GM23248 (cell line): ENCODE measurements around the gene AFTPH. TPM values are rescaled to one million over a fixed set of nuclear protein-coding genes. Genes with fewer than 3 reads are reported as not detected.

Experiments used
- DNase-seq: peaks from one replicate; pipeline ENCODE4 v3.0.0-alpha.2; 2015
- H2AFZ ChIP-seq: fragments of 200-600 bp; sonication (generic); 2 replicates; pipeline ENCODE4 v1.6.1; 2016; ENCODE audit warnings: antibody characterized with exemption
- H3F3A ChIP-seq: fragments of 200-600 bp; sonication (generic); 2 replicates; pipeline ENCODE4 v1.6.1; 2016; ENCODE audit warnings: mild to moderate bottlenecking, antibody characterized with exemption, mixed run types; ENCODE audit not compliant: insufficient read depth
- H3K27ac ChIP-seq: fragments of 200-600 bp; sonication (generic); 2 replicates; pipeline ENCODE4 v1.5.1; 2016; ENCODE audit warnings: mild to moderate bottlenecking
- H3K27me3 ChIP-seq: fragments of 200-600 bp; sonication (generic); replicated peaks from 2 replicates; pipeline ENCODE4 v1.6.1; 2016; ENCODE audit warnings: mild to moderate bottlenecking; ENCODE audit not compliant: insufficient read depth
- H3K36me3 ChIP-seq: fragments of 200-600 bp; sonication (generic); 2 replicates; pipeline ENCODE4 v1.6.1; 2016; ENCODE audit warnings: low read depth, mild to moderate bottlenecking
- H3K4me1 ChIP-seq: fragments of 200-600 bp; sonication (generic); 2 replicates; pipeline ENCODE4 v1.6.1; 2016; ENCODE audit warnings: mild to moderate bottlenecking; ENCODE audit not compliant: insufficient read depth
- H3K4me2 ChIP-seq: fragments of 200-600 bp; sonication (generic); one replicate; pipeline ENCODE4 v1.6.1; 2016; ENCODE audit warnings: mild to moderate bottlenecking; ENCODE audit not compliant: unreplicated experiment
- H3K4me3 ChIP-seq: fragments of 200-600 bp; sonication (generic); 2 replicates; pipeline ENCODE4 v1.5.1; 2016; ENCODE audit warnings: mild to moderate bottlenecking
- H3K79me2 ChIP-seq: fragments of 200-600 bp; sonication (generic); 2 replicates; pipeline ENCODE4 v1.6.1; 2016; ENCODE audit warnings: mild to moderate bottlenecking; ENCODE audit not compliant: insufficient read depth
- H3K9ac ChIP-seq: fragments of 200-600 bp; sonication (generic); 2 replicates; pipeline ENCODE4 v1.6.1; 2016; ENCODE audit warnings: mild to moderate bottlenecking
- H3K9me2 ChIP-seq: fragments of 200-600 bp; sonication (generic); 2 replicates; pipeline ENCODE4 v1.6.1; 2016; ENCODE audit warnings: mixed run types, mild to moderate bottlenecking, moderate library complexity; ENCODE audit not compliant: insufficient read depth
- H3K9me3 ChIP-seq: fragments of 200-600 bp; sonication (generic); one replicate; pipeline ENCODE4 v1.6.1; 2017; ENCODE audit warnings: low read depth
- H4K20me1 ChIP-seq: fragments of 200-600 bp; sonication (generic); 2 replicates; pipeline ENCODE4 v1.6.0; 2016; ENCODE audit not compliant: insufficient read depth
- EZH2 ChIP-seq: fragments of 200-600 bp; sonication (generic); IDR thresholded peaks from 2 replicates; pipeline ENCODE4 v1.6.1; 2018; ENCODE audit warnings: antibody characterized with exemption, mild to moderate bottlenecking; ENCODE audit not compliant: insufficient read depth, poor library complexity, severe bottlenecking
- EZH2phosphoT487 ChIP-seq: fragments of 200-600 bp; sonication (generic); IDR thresholded peaks from 2 replicates; pipeline ENCODE4 v1.6.1; 2018; ENCODE audit warnings: antibody characterized with exemption, moderate library complexity, mild to moderate bottlenecking, low read depth; ENCODE audit not compliant: insufficient read depth
- WGBS, 2 experiments: methylation state at CpG; one replicate each; pipeline ENCODE4 v1.1.6; 2015 to 2017; ENCODE audit warnings: low lambda C conversion rate in 2 of 2, low coverage in 1 of 2; ENCODE audit errors: missing lambda C conversion rate in 2 of 2; 5-methylcytosine and 5-hydroxymethylcytosine counted together
- in situ Hi-C: fragments of 300-500 bp; cut with MboI; formaldehyde crosslinking; loops from 2 replicates; pipeline ENCODE4 v1.15.0; 2020
- polyA plus RNA-seq: library from polyadenylated mRNA; unstranded; fragments of >200 nt; fragmentation: Nextera tagmentation; extraction: Ambion mirVana; gene quantifications from 2 replicates; pipeline ENCODE4 v1.2.1, GENCODE V29; 2016
- total RNA-seq: library from RNA; depleted of rRNA; stranded (reverse); fragments of >200 nt; shearing (Covaris generic); gene quantifications from 2 replicates; pipeline ENCODE4 v1.2.3, GENCODE V29; 2014; rRNA removed

AFTPH gene
- total RNA-seq: 20.1 and 26.2 TPM in 2 replicates
- polyA plus RNA-seq: 8.8 and 10.5 TPM in 2 replicates

GRCh38 chr2:64523666-64524603 is at the start of gene AFTPH:
AFTPH (plus strand) TSS chr2:64524328; CDS start chr2:64551475, 27,147 bp downstream.
- peak within 1 kb of the TSS; percentile 97 for H2AFZ ChIP-seq
- H3K4me1 ChIP-seq: peaks cover 8% of the 10 kb centered on the region; the same call in 1 of the 2 replicates
- no peaks in the 10 kb centered on the region for H3K27me3 ChIP-seq
- no peaks in the 10 kb centered on the region for H3K36me3 ChIP-seq
- H3K9ac ChIP-seq: peak within 1 kb of the TSS; percentile 89
- peaks cover 51% of the 10 kb centered on the region for H3K79me2 ChIP-seq
- TF ChIP-seq EZH2phosphoT487 (no peak), EZH2 (no peak)
- peak within 1 kb of the TSS; percentile 100 for H3K4me2 ChIP-seq
- H3K27ac ChIP-seq: peak within 1 kb of the TSS; percentile 69
- no peaks in the 10 kb centered on the region for H3K9me3 ChIP-seq
- DNase-seq: peak; percentile 98
- WGBS, 2 experiments: 0 to 1% methylated on average over 44 to 59 of the region's 67 CpGs
- in situ Hi-C loops: no loop called here
- H3K4me3 ChIP-seq: peak within 1 kb of the TSS; percentile 95
- H3F3A ChIP-seq: peaks cover 7% of the 10 kb centered on the region; the same call in 1 of the 2 replicates
- no peaks in the 10 kb centered on the region for H3K9me2 ChIP-seq
- 0 out of 2 replicates have a peak, but pooled peaks cover 2% of the 10 kb centered on the region for H4K20me1 ChIP-seq

- Histone ChIP-seq H3K9me3 (no peaks in the 10 kb centered on the region), H3F3A (no peaks in the 10 kb centered on the region), H3K4me3 (no peak overlapping the region), H3K27me3 (peaks cover 37% of the 10 kb centered on the region), H3K4me1 (no peaks in the 10 kb centered on the region), H3K4me2 (no peak overlapping the region), H3K36me3 (no peaks in the 10 kb centered on the region), H3K79me2 (no peaks in the 10 kb centered on the region), H2AFZ (no peak overlapping the region), H3K27ac (no peak overlapping the region), H3K9ac (no peak overlapping the region), H4K20me1 (no peaks in the 10 kb centered on the region), H3K9me2 (no peaks in the 10 kb centered on the region)
- 36 to 60% methylated on average over 1 of the region's 1 CpG for WGBS, 2 experiments
- TF ChIP-seq EZH2 (no peak), EZH2phosphoT487 (no peak)
- in situ Hi-C loops: loop anchor here (25.0 kb wide), 1 partner anchor 437 kb away; no protein-coding TSS in a partner anchor
- DNase-seq: no peak
Observed at GRCh38 chr2:64474636-64475035, 49.5 kb upstream of the AFTPH start.

GRCh38 chr2:64477037-64477436 is 47.1 kb upstream of the AFTPH start:
- Histone ChIP-seq H3K4me3 (no peak overlapping the region), H4K20me1 (no peaks in the 10 kb centered on the region), H3K27me3 (peaks cover 38% of the 10 kb centered on the region), H3K27ac (no peak overlapping the region), H2AFZ (no peak overlapping the region), H3K79me2 (no peaks in the 10 kb centered on the region), H3K9ac (no peak overlapping the region), H3K9me3 (no peaks in the 10 kb centered on the region), H3K4me2 (no peak overlapping the region), H3K4me1 (no peaks in the 10 kb centered on the region), H3K9me2 (no peaks in the 10 kb centered on the region), H3F3A (0 out of 2 replicates have a peak, but pooled peaks cover under 1% of the 10 kb centered on the region), H3K36me3 (no peaks in the 10 kb centered on the region)
- 68 to 71% methylated on average over 1 of the region's 1 CpG for WGBS, 2 experiments
- no peak for DNase-seq
- in situ Hi-C loops: loop anchor here (25.0 kb wide), 1 partner anchor 440 kb away; no protein-coding TSS in a partner anchor
- no peak for TF ChIP-seq EZH2
- TF ChIP-seq EZH2phosphoT487: no peak

- Histone ChIP-seq H3F3A (peaks cover 7% of the 10 kb centered on the region; the same call in 1 of the 2 replicates), H3K9me2 (no peaks in the 10 kb centered on the region), H2AFZ (no peak overlapping the region), H3K27me3 (peaks cover 36% of the 10 kb centered on the region), H3K9me3 (no peaks in the 10 kb centered on the region), H3K9ac (no peak overlapping the region), H3K36me3 (no peaks in the 10 kb centered on the region), H4K20me1 (no peaks in the 10 kb centered on the region), H3K27ac (no peak overlapping the region), H3K79me2 (no peaks in the 10 kb centered on the region), H3K4me3 (no peak overlapping the region), H3K4me2 (no peak overlapping the region), H3K4me1 (peaks cover 5% of the 10 kb centered on the region; the same call in 1 of the 2 replicates)
- no peak for DNase-seq
- in situ Hi-C loops: loop anchor here (25.0 kb wide), 1 partner anchor 441 kb away; no protein-coding TSS in a partner anchor
- 47 to 50% methylated on average over 4 of the region's 4 CpGs for WGBS, 2 experiments
- TF ChIP-seq EZH2phosphoT487 (no peak), EZH2 (no peak)
Observed at GRCh38 chr2:64477979-64478378, 46.1 kb upstream of the AFTPH start.
